HG03457 (cell line): Measurements from ENCODE around the gene CNTLN.

ENCODE experiments used
- ATAC-seq: cut with Tn5 transposase; IDR thresholded peaks from one replicate; pipeline ENCODE4 v1.9.1; 2021; ENCODE audit warnings: moderate number of reproducible peaks; ENCODE audit not compliant: unreplicated experiment

CNTLN gene, protein sequence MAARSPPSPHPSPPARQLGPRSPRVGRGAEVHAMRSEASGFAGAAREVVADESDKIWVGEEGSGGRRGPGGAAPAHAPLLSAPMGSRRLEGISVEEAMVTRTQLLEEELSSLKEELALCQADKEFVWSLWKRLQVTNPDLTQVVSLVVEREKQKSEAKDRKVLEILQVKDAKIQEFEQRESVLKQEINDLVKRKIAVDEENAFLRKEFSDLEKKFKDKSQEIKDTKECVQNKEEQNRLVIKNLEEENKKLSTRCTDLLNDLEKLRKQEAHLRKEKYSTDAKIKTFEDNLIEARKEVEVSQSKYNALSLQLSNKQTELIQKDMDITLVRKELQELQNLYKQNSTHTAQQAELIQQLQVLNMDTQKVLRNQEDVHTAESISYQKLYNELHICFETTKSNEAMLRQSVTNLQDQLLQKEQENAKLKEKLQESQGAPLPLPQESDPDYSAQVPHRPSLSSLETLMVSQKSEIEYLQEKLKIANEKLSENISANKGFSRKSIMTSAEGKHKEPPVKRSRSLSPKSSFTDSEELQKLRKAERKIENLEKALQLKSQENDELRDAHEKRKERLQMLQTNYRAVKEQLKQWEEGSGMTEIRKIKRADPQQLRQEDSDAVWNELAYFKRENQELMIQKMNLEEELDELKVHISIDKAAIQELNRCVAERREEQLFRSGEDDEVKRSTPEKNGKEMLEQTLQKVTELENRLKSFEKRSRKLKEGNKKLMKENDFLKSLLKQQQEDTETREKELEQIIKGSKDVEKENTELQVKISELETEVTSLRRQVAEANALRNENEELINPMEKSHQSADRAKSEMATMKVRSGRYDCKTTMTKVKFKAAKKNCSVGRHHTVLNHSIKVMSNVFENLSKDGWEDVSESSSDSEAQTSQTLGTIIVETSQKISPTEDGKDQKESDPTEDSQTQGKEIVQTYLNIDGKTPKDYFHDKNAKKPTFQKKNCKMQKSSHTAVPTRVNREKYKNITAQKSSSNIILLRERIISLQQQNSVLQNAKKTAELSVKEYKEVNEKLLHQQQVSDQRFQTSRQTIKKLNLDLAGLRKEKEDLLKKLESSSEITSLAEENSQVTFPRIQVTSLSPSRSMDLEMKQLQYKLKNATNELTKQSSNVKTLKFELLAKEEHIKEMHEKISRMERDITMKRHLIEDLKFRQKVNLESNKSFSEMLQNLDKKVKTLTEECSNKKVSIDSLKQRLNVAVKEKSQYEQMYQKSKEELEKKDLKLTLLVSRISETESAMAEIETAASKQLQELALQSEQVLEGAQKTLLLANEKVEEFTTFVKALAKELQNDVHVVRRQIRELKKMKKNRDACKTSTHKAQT (N-terminal part only)

DNA sequence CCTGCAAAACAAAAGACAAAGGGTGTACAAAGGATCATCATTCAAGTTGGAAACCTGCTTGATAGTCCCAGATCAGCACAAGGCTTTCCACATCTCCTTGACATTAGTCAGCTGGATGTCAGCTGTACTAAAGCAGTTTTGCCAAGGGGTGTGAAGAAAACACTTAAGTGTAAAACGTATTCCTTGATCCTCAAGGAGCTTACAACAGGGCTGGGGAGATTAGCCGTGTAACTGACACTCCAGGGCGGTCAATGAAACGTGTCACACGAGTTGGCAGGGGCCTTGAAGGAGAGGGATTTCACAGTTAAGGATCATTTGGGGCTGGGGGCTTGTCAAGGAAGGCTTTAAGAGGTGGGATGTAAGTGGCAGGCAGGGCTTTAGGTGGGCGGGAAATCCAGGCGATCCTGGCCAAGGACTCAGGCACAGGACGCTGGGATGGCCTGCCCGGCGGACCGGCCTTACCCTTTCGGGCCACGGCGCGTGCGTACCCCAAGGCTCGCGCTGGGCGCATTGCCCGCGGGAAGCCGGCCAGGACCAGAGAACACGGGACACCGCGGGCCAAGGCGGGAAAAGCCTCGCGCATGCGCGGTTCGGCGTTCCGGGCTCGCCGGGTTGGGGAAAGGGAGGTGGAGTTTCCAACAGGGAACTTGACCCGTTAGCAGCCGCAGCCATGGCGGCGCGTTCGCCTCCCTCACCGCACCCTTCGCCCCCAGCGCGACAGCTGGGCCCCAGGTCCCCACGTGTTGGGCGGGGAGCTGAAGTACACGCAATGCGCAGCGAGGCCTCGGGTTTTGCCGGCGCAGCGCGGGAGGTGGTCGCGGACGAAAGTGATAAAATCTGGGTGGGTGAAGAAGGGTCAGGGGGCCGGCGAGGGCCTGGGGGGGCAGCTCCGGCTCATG, at the start of gene CNTLN:
Gene CNTLN (plus strand): TSS at position 645 of the 899 bp plus-strand sequence. CDS start 26 bp downstream, at position 671.
- ATAC-seq = no peak

DNA sequence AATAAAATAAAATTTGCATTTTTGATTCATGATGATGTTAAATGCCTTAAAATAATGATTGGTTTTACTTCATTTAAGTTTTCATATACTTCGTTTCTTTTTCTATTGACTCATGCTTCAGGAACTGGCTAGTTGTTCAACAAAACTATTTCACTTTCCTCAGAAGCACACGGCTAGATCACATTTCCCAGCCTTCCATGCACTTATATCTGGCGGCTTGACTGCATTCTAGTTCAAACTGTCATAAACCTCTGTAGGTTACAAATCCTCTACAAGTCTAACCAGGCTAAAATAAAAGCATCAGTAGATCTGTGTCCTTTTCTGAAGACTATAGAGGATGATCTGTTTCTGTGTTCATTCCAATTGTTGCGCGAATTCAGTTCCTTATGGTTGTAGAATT, 46.3 kb upstream of the CNTLN start:
- no peak for ATAC-seq

DNA sequence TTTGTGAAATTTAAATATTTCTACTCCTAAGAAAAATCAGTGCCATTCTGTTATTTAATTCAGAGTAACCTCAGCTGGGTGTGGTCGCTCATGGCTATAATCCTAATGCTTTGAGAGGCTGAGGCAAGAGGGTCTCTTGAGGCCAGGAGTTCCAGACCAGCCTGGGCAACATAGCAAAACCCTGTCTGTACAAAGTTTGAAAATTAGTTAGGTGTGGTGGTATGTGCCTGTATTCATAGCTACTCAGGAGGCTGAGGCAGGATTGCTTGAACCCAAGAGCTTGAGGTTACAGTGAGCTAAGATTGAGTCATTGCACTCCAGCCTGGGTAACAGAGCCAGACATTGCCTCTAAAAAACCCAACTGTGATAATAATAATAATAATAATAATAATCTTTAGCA, 44.8 kb upstream of the CNTLN start:
- ATAC-seq = no peak

DNA sequence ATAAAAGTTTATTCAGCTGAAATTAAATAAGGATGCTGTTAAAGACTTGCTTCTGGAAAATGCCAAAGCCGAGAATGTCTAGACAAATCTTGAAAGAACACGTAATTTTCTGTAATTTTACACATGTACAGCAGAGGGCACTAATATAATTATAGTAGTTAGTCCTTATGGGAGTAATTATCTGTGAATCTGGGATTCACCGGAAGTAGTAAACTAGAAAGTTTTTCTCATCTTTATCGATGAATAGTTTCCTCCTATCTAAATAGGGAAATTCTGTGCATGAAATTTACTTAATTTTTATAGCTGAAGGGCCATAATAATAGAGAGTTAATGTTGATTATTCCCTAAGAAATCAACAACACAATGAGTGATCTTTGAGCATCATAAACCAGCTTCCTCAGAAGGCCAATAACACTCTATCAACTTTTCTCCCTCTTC, 18.4 kb upstream of the CNTLN start:
- no peak for ATAC-seq

DNA sequence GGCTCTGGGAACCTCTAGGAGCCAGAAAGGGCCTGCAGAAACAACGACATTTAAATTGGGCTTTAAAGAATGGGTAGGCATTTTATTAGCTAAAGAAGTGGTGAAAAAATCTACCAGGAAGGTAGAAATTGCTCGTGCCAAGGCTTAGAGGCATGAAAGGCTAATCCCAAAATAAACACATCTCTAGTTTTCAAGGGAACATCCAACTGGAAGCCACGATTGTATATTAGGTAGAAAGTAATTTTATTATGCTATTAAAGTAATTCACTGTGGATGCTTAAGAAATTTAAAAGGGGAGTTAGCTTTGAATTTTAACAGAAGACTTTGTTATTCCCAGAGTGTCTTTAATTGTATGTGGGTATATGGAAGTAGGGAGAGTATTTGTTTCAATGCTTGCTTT, 17.5 kb upstream of the CNTLN start:
- ATAC-seq = no peak

DNA sequence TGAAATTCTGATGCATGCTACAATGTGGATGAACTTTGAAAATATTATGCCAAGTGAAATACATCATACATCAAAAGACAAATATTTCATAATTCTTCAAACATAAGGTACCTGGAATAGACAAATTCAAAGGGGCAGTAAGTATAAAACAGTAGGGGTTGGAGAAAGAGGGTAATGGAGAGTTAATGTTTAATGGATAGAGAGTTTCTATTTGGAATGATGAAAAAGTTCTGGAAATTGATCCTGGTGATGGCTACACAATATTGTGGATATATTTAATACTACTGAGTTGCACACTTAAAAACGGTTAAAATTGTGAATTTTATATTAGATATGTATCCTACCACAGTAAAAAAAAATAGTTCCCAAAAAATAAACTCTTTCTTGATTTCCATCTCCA, 14.6 kb upstream of the CNTLN start:
- ATAC-seq = no peak

DNA sequence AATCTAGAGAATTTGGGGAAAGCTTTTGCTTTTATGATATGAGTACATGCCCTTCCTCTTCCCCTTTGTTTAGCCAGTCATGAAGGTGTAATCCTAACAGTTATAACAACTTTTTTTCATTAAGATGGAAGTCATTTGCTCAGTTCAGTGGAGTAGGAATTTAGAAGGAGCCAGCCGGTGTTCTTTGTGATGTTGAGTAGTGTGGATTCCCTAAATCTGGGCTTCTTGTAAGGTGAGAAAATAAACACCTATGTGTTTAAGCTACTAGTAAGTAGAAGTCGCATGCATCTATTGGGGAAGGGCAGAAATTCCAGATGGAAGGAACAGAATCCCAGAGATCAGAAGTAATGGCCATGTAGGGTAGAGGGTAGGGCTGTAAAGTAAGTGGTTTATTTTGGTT, 13.6 kb upstream of the CNTLN start:
- no peak for ATAC-seq

DNA sequence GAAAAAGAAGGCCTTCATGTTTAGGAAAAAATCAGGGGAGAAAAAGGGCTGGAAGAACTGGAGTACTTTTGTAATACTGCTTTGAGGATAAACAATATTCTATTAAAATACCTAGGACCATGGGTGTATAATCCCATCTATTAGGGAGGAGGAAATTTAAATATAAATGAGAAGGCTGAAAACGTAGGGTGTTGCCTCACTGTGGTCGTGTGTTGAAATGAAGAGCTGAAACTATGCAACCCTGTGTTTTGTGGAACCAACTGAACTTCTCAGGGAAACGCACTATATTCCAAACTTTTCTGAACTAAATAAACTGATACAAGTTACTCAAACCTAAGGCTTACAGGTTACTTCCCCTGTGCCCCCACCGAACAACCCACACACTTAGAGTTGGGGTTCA, 4.5 kb upstream of the CNTLN start:
- no peak for ATAC-seq

DNA sequence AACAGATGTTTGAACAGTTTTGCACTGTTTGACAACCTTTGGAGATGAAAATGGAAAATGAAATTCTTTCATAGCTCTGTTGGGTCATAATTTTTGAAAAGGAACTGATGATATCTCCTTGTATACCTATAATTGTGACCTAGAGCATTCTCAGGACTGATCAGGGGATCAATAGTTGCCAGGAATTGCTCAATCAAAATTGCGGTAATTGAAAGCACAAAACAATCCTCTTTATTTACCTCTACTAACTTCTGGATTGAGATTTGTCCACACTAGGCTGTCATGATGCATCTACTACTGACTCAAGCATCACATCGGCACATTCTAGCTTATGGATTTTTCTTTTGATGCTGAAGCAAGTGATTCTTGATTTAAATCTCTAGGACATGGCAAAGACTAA, 4.1 kb upstream of the CNTLN start:
- ATAC-seq = no peak

DNA sequence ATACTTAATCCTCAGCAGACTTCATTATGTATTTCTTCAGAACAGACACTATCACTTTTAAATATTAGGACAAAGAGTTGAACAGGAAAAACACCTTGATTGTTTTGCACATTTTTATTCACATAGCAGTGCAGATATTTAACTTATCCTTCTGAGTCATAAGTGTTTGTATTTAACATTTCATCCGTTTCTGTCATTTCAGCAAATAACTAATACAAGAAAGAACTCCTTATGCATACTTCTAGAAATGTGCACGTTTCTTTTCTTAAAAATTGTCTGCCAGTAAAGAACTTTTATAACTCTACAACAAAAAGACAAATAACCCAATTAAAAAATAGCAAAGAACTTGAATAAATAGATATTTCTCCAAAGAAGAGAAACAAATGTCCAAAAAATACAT, 3.3 kb upstream of the CNTLN start:
- no peak for ATAC-seq

DNA sequence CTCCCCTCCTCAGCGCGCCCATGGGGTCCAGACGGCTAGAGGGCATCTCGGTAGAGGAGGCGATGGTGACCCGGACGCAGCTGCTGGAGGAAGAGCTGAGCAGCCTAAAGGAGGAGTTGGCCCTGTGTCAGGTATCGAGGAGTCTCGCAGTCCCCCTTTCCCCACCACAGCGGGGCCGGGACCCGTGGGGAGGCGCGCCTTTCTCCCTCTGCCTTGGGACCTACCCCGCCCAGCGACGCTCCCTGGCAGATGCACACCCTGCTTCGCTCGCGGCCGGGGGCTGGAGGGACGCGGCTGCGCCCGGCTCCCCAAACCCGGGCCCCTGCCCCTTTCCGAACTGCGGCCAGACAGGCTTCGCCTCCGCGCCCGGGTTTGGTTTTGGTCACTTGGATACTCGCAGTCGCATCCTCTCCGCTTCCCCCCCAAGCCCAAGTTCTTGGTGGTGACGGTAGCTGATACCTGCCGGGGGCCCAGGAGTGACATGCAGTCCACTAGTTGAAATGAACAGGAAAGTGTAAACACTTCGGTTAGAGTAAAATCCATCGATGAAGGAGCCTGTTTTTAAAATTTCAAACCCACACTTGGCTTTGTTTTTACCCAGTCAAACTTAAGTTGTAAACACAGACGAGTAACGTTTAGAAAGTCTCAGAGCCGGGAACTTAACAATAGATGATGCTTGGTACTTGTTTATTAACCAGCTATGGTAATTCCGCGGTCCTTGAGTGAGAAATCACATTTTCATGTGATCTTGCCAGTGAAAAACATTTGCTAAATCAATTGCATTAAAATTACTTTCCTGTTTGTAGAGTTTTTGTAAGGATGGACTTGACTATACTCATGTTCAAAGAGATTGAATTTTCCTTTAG, 688 bp downstream of the CNTLN start:
- no peak for ATAC-seq

DNA sequence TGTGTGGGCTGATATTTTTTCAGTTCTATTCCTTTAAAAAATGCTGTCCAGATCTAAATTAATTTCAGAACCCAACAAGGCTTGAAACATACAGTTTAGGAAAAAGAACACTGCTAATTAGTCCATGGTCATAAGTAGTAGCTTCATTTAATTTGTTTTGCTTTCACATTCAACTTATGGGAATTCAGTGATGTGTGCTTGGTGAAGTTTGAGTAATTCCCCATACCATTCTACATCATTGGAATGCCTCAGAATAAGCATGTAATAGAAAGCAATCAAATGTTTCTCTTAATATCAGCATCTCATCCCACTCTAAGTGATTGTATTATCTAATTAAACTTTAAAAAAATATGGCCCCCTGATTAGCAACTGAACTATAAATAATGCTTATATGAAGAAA, 2.7 kb downstream of the CNTLN start:
- no peak for ATAC-seq

DNA sequence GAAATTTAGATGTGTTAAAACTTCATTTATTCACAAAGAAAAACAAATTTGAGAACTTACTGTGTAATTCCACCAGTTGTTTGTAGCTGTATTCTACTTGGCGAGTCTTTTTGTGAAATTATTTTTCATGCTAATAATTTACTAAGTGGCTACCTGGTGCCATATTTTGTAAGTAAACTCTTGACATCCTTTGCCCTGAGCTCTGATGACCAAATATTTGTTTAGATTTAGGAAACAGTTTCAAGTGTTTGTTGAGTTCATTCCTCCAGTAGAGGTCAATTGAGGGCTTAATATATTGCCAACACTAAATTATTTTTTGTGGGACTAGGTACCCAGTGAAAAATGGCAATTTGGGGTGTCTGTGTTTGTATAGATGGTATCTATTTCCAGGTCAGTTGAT, 3.7 kb downstream of the CNTLN start:
- ATAC-seq = no peak

DNA sequence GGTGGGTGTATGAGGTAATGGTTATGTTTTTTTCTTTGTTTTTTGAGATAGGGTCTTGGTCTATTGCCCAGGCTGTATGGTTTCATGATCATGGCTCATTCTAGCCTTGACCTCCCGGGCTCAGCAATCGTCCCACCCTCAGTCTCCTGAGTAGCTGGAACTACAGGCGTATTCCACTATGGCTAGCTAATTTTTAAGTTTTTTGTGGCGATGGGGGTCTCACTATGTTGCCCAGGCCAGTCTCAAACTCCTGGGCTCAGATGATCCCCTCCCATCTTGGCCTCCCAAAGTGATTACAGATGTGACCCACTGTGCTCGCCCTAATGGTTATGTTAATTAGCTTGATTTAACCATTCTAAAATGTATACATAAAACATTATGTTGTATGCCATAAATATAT, 5.6 kb downstream of the CNTLN start:
- no peak for ATAC-seq

DNA sequence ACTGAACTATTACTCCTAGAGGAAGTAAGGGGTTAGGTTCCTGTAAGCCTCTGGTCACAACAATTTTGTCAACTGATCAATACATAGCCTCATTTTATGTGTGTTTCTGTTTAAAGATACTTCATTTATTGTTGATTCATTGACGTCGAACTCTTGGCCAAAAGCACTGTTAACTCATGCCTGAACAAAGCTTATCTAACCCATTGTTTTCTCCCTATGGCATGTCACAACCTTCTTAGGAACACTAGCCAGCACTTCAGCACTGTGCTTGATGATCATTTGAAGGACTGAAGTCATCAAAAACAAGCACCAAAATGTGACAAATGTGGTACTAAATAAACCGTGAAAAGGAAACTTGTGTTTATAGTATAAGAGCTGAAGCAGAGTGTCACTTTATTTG, 13.5 kb downstream of the CNTLN start:
- ATAC-seq = no peak

DNA sequence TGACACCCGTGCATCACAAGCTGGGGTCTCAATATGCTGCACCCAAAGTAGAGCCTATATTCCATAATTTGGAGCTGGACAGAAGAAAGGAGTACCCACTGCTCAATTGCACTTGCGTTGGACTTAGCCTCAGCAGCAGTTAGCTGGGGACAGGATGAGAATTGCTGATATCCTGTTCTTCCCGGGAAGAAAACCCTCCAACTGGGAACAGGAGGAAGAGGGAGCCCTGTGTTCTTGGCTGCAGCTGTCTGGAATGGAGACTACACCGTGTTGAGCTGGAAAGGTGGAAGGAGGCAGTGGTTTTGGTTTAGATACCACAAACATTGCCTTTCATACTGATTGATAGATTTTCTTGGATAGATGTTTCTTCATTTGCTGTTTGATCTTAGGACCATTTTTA, 24.6 kb downstream of the CNTLN start:
- ATAC-seq = no peak

DNA sequence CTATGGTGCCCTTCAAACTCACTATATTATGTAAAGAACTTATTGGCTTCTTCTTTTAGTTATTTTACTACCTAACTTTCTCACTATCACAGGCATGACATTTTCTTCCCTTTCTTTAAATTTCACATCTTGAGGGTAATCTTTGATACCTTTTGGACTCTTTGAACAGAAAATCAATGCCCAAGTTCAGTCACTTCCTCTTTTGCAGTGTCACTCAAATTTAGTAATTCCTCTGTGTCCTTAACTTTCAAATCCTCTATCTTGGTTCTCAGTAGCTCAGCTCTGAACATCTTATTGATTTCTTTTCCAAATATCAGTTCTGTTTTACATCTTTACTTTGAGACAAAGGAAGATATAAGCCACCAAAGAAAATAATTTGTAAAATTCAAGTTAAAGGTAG, 25.5 kb downstream of the CNTLN start:
- ATAC-seq = no peak

DNA sequence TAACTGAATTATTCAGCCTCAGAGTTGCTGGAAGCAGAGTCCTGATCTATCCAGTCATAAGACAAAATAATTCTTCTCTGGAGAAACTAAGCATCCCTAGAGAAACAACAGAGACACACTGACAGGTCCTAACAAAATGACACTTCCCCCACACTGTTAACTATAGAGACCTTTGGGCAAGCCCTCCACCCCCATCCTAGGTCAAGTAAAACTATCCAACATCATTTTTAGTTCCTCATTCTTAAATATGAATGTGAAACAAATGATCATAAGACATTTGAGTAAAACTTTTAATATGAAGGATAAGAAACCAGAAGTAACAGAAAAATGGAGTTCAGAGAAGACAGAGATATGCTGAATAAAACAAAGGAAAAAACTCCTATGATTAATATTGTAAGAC, 30.9 kb downstream of the CNTLN start:
- ATAC-seq = no peak

DNA sequence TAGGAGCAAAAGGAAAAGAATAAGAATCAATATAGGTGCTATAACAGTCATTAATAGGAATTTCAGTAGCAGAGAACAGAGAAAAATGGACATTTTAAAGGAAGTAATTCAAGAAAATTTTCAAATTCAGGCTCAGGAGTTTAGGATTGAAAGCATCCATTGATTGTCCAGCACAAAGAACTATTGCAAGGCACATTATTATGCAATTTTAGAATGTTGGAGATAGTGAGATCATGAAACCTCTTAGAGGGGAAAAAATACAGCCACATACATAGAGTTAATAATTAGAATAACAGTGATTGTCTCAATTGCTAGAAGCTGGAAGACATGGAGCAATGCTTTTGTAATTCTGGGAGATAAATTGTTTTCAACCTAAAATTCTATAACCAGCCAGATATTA, 31.5 kb downstream of the CNTLN start:
- no peak for ATAC-seq
